Mesodermal cell (in vitro differentiated cells): Measurements from ENCODE around the gene B3GNT2.

ENCODE experiments used
- H3K27ac ChIP-seq: 2 replicates; pipeline ENCODE4 v1.7.0; 2013; ENCODE audit warnings: mild to moderate bottlenecking, low read depth, low read length, moderate library complexity; ENCODE audit not compliant: severe bottlenecking
- H3K36me3 ChIP-seq: 2 replicates; pipeline ENCODE4 v1.7.1; 2013; ENCODE audit warnings: mild to moderate bottlenecking, low read length, moderate library complexity; ENCODE audit not compliant: control insufficient read depth, insufficient read depth
- H3K4me1 ChIP-seq: one replicate; pipeline ENCODE4 v1.7.1; 2013; ENCODE audit warnings: mild to moderate bottlenecking, low read length; ENCODE audit not compliant: insufficient read depth, control insufficient read depth, poor library complexity, severe bottlenecking
- H3K4me3 ChIP-seq: 2 replicates; pipeline ENCODE4 v1.7.0; 2013; ENCODE audit warnings: low read length, control low read depth, mild to moderate bottlenecking; ENCODE audit not compliant: insufficient read depth, poor library complexity, severe bottlenecking; ENCODE audit errors: extremely low read depth
- H3K9me3 ChIP-seq: 2 replicates; pipeline ENCODE4 v1.7.1; 2013; ENCODE audit warnings: mild to moderate bottlenecking, low read length, moderate library complexity; ENCODE audit not compliant: control insufficient read depth
- WGBS, 2 experiments: methylation state at CpG; one replicate each; pipeline ENCODE4 v1.1.5; 2013; ENCODE audit warnings: missing lambda C conversion rate in 2 of 2; ENCODE audit not compliant: insufficient coverage in 2 of 2; 5-methylcytosine and 5-hydroxymethylcytosine counted together

The B3GNT2 gene

GRCh38 chr2:62236499-62236898 lies 40.6 kb downstream of the B3GNT2 start:
- Histone ChIP-seq H3K27ac (no peak overlapping the region), H3K4me1 (no peaks in the 10 kb centered on the region), H3K4me3 (no peak overlapping the region), H3K9me3 (no peaks in the 10 kb centered on the region), H3K36me3 (no peaks in the 10 kb centered on the region)
- WGBS, 2 experiments, result 97 to 99% methylated on average over 5 to 6 of the region's 6 CpGs

- Histone ChIP-seq H3K9me3 (no peaks in the 10 kb centered on the region), H3K4me1 (no peaks in the 10 kb centered on the region), H3K27ac (no peak overlapping the region), H3K4me3 (no peak overlapping the region), H3K36me3 (no peaks in the 10 kb centered on the region)
- WGBS, 2 experiments, result 90 to 100% methylated on average over 7 to 10 of the region's 10 CpGs
These were observed 42.3 kb downstream of the B3GNT2 start for GRCh38 chr2:62238236-62238635.

GRCh38 chr2:62240546-62240945 lies 44.6 kb downstream of the B3GNT2 start:
- no peak overlapping the region for H3K27ac ChIP-seq
- H3K4me3 ChIP-seq, result no peak overlapping the region
- H3K36me3 ChIP-seq, result no peaks in the 10 kb centered on the region
- no peaks in the 10 kb centered on the region for H3K4me1 ChIP-seq
- H3K9me3 ChIP-seq, result no peaks in the 10 kb centered on the region
- 95 to 100% methylated on average over 3 to 7 of the region's 9 CpGs for WGBS, 2 experiments

- H3K4me1 ChIP-seq, result no peaks in the 10 kb centered on the region
- no peaks in the 10 kb centered on the region for H3K9me3 ChIP-seq
- no peaks in the 10 kb centered on the region for H3K36me3 ChIP-seq
- H3K4me3 ChIP-seq, result no peak overlapping the region
- H3K27ac ChIP-seq, result no peak overlapping the region
- WGBS, 2 experiments, result 86 to 88% methylated on average over 1 to 3 of the region's 6 CpGs
These were observed 48.1 kb downstream of the B3GNT2 start for GRCh38 chr2:62243983-62244382.

- no peaks in the 10 kb centered on the region for H3K4me1 ChIP-seq
These were observed 52.3 kb downstream of the B3GNT2 start for GRCh38 chr2:62248226-62248625.

GRCh38 chr2:62250239-62250638 lies 54.3 kb downstream of the B3GNT2 start:
- 85 to 94% methylated on average over 2 to 3 of the region's 4 CpGs for WGBS, 2 experiments
- no peaks in the 10 kb centered on the region for H3K36me3 ChIP-seq
- H3K9me3 ChIP-seq, result no peaks in the 10 kb centered on the region
- no peak overlapping the region for H3K4me3 ChIP-seq
- H3K4me1 ChIP-seq, result no peaks in the 10 kb centered on the region
- no peak overlapping the region for H3K27ac ChIP-seq

More at GRCh38 chr2:62248226-62248625, 52.3 kb downstream of the B3GNT2 start:
- 73 to 85% methylated on average over 3 of the region's 3 CpGs for WGBS, 2 experiments
- H3K27ac ChIP-seq, result no peak overlapping the region
- no peaks in the 10 kb centered on the region for H3K9me3 ChIP-seq
- H3K4me3 ChIP-seq, result no peak overlapping the region
- H3K36me3 ChIP-seq, result no peaks in the 10 kb centered on the region

GRCh38 chr2:62254424-62255266 lies 58.7 kb downstream of the B3GNT2 start:
- H3K36me3 ChIP-seq, result no peaks in the 10 kb centered on the region
- H3K4me3 ChIP-seq, result no peak overlapping the region
- WGBS, 2 experiments, result 100% methylated on average over 1 of the region's 1 CpG

GRCh38 chr2:62257466-62257865 lies 61.6 kb downstream of the B3GNT2 start:
- Histone ChIP-seq H3K4me3 (no peak overlapping the region), H3K4me1 (no peaks in the 10 kb centered on the region), H3K36me3 (no peaks in the 10 kb centered on the region), H3K27ac (no peak overlapping the region), H3K9me3 (no peaks in the 10 kb centered on the region)
- 98 to 100% methylated on average over 1 to 3 of the region's 4 CpGs for WGBS, 2 experiments

More at GRCh38 chr2:62254424-62255266, 58.7 kb downstream of the B3GNT2 start:
- Histone ChIP-seq H3K9me3 (no peaks in the 10 kb centered on the region), H3K4me1 (no peaks in the 10 kb centered on the region), H3K27ac (no peak overlapping the region)

GRCh38 chr2:62263076-62263715 lies 67.3 kb downstream of the B3GNT2 start:
- H3K27ac ChIP-seq, result no peak overlapping the region
- no peaks in the 10 kb centered on the region for H3K36me3 ChIP-seq
- WGBS, 2 experiments, result 100% methylated on average over 1 of the region's 6 CpGs; no CpG with 5 or more reads in 1 of the 2 experiments
- no peaks in the 10 kb centered on the region for H3K4me1 ChIP-seq
- H3K9me3 ChIP-seq, result no peaks in the 10 kb centered on the region
- no peak overlapping the region for H3K4me3 ChIP-seq

GRCh38 chr2:62264186-62264585 lies 68.3 kb downstream of the B3GNT2 start:
- no CpG with 5 or more reads among the region's 3 CpGs for WGBS, 2 experiments
- H3K4me1 ChIP-seq, result no peaks in the 10 kb centered on the region
- H3K27ac ChIP-seq, result no peak overlapping the region
- no peak overlapping the region for H3K4me3 ChIP-seq
- H3K9me3 ChIP-seq, result no peaks in the 10 kb centered on the region
- no peaks in the 10 kb centered on the region for H3K36me3 ChIP-seq

- Histone ChIP-seq H3K36me3 (no peaks in the 10 kb centered on the region), H3K9me3 (no peaks in the 10 kb centered on the region), H3K4me1 (no peaks in the 10 kb centered on the region), H3K27ac (no peak overlapping the region), H3K4me3 (no peak overlapping the region)
- 84 to 93% methylated on average over 4 of the region's 4 CpGs for WGBS, 2 experiments
These were observed 69.2 kb downstream of the B3GNT2 start for GRCh38 chr2:62265106-62265505.
